NCI-H510A treated with DMSO at 0.1 percent for 48 hours (cell line): ENCODE measurements around the gene WDR77.

Experiments used
- DNase-seq: peaks from one replicate; lab custom pipeline; 2025; lab: John Stamatoyannopoulos, UW

WDR77 gene

GRCh38 chr1:111439461-111440351 is 9.3 kb downstream of the WDR77 start:
- no peak for DNase-seq

GRCh38 chr1:111436726-111437125 is 12.3 kb downstream of the WDR77 start:
- no peak for DNase-seq

DNA sequence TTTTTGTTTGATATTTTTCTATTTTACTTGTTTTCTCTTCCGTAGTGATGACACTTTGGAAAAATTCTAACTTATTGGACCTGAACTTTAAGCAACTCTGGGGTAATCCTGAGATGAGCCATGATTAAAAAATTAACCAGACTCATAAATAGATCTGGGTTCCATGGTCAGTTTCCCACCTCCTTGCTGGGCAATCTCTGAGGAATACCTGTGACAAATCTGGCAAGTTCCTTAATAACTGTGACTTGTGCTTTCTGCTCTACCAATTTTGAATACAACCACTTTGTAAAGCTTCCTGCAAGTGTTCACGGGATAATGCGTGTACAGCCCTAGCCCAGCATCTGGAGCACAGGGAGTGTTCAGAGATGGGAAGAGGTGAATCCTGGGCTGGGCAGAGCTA is 24.8 kb downstream of the WDR77 start:
- DNase-seq: no peak

DNA sequence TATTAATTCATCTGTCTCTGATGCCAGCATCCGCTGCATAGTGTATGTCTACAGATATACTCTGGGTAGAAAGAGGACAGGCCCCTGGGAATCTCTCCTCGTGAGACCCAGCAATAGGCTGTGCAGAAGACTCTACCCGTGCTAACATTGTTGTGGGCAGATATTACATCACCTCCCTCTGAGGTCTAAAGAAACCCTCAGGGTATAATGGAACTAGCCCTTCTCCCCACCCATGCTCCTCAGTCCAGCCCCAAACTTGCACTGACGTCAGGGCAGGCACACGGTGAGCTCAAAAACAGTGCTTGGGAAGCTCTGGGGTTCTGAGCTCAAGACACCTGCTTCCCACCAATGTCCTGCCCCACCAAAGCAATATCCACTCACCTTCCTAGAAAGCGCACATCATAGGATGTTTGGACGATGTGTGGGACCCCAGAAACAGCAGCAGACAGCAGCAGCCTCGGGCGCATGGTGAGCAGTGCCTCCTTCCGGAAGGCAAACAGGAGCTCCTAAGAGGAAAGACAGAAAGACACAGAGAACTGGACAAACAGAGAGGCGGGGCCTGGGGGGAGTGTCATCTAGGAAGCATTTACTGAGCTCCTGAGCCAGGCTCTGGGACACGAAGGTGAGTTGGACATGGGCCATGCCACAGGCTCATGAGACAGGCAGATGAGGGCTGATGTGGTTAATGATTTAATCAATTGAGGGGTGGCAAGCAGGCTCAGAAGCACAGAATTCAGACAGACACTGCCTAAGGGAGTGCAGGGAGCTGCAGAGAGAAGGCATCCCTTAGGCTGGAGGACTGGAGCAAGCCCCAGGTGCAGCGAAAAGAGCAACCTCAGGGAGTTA is 26.3 kb downstream of the WDR77 start:
- DNase-seq: peak; percentile 6

DNA sequence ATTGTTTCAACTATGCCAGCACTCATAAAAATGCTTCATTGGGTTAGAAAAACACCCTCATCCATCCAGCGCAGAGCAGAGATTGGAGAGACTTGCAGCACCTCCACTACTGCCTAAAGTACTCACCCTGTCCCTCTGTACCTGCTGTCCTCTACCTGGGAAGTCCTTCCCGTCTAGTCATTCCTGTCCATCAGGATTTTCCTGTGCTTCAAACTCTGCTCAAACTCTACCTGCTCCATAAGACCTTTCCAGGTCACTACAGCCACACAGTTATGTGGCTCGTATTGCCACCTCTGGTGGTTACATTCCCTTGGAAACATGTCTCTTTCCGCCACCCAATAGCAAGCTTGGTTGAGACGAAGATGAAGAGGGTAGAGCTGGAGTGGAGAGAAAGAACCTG is 28.7 kb downstream of the WDR77 start:
- DNase-seq: no peak

GRCh38 chr1:111419037-111419436 is 30.0 kb downstream of the WDR77 start:
- DNase-seq: no peak

DNA sequence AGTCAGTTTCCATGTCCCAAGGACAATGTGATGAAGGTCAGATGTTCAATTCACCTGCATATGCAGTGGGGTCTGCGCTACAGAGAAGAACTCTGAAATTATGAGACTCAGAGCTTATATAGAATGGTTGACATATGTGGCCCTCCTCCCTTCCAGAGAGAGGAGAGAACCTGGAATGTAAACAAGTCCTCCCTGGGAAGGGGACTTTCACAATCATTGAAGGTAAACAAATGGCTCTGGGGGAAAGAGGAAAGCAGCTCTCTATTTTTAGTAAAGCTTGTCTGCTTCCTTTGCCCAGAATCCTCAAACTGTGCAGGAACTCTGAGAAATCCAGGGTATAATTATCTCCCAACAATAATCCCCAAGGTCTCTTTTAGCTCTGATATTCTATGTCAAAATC is 31.3 kb downstream of the WDR77 start:
- DNase-seq: no peak

DNA sequence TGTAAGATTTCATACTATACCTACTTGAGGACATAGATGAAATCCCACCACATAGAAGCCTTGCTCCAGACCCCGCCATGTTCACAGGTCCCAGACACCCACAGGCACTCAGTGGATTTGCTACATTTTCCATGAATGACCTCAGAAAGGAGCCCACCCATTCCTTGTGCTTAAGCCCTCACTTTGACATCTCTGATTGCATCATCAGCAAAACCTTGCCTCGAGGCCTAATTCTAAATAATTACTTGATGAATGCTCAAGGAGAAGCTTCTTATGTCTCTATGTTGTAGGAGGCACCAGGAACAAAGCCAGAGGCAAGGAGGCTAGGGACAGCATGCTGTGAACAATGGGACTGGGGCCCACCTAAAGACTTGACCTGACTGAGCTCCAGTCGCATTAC is 33.6 kb downstream of the WDR77 start:
- DNase-seq: no peak

GRCh38 chr1:111414756-111415155 is 34.3 kb downstream of the WDR77 start:
- DNase-seq: no peak

- DNase-seq: no peak
Observed at GRCh38 chr1:111412839-111413238, 36.2 kb downstream of the WDR77 start.

- DNase-seq: no peak
Observed at GRCh38 chr1:111407301-111407700, 41.8 kb downstream of the WDR77 start.

GRCh38 chr1:111406321-111406768 is 42.7 kb downstream of the WDR77 start:
- peak; percentile 3 for DNase-seq

GRCh38 chr1:111404588-111404987 is 44.5 kb downstream of the WDR77 start:
- DNase-seq: no peak

DNA sequence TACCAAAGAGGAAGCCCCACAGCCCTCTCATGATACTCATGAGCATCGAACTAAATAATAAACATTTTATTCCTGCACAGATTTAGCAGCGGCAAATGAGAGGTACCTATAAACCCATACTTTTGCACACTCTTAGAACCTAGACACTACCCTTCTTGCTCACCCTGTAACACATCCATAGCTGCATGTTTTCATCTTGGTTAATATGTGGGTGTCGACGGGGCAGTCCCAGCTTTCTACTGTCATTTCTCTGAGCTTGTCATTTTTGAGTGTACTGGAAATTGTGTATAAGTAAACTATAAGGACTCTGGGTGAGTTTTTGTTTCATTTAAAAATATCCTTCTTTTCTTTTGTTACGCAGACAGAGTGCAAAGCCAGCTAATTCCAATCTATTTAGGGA is 47.0 kb downstream of the WDR77 start:
- DNase-seq: no peak

- peak; percentile 50 for DNase-seq
Observed at GRCh38 chr1:111399792-111400610, 49.1 kb downstream of the WDR77 start.

DNA sequence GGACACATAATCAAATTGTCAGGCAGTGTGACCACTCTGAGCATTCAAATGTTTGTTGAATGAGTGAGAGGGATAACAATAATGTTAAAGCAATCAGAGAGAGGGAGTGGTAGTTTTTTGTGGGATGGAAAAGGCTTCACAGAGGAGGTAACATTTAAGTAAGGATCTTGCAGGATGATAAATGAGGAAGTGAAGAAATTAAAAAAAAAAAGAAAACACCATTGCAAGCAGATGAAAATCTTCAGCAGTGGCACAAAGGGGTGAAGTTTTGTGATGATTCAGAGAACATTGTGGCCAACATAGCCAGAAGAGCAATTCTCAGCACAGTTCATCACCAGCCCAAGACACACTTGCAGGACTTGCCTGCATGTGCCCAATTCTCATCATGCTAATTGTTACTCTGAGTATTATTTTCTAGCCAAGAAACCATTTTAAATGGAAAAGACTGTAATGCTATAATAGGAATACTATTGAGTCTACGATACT is 56.6 kb downstream of the WDR77 start:
- DNase-seq: no peak

GRCh38 chr1:111392042-111392441 is 57.0 kb downstream of the WDR77 start:
- no peak for DNase-seq
